ENCODE measurements around the gene LIX1L.

Gene LIX1L

GRCh38 chr1:145957443-145958319 lies at the start of gene LIX1L:
Gene LIX1L, minus strand, starts transcription at chr1:145958017. Its CDS starts 90 bp downstream, at chr1:145957927.
- peak; percentile 97 for DNase-seq (ENCODE audit: low read depth)

GRCh38 chr1:146001709-146002108 lies 43.9 kb upstream of the LIX1L start:
- DNase-seq (ENCODE audit: low read depth), result no peak

GRCh38 chr1:145999321-146000024 lies 41.7 kb upstream of the LIX1L start:
- DNase-seq (ENCODE audit: low read depth), result no peak

GRCh38 chr1:145997718-145998023 lies 39.9 kb upstream of the LIX1L start:
- no peak for DNase-seq (ENCODE audit: low read depth)

GRCh38 chr1:145997016-145997717 lies 39.4 kb upstream of the LIX1L start:
- no peak for DNase-seq (ENCODE audit: low read depth)

- peak; percentile 98 for DNase-seq (ENCODE audit: low read depth)
Observed at GRCh38 chr1:145996433-145997015, 38.7 kb upstream of the LIX1L start, which contains the start of gene TXNIP. Gene TXNIP, minus strand, starts transcription at chr1:145996579. Its CDS starts 313 bp downstream, at chr1:145996266.

GRCh38 chr1:145995964-145996432 lies 38.2 kb upstream of the LIX1L start:
- no peak for DNase-seq (ENCODE audit: low read depth)

GRCh38 chr1:145995148-145995881 lies 37.5 kb upstream of the LIX1L start:
- no peak for DNase-seq (ENCODE audit: low read depth)

- DNase-seq (ENCODE audit: low read depth), result no peak
Observed at GRCh38 chr1:145994391-145995120, 36.7 kb upstream of the LIX1L start.

- DNase-seq (ENCODE audit: low read depth), result no peak
Observed at GRCh38 chr1:145993618-145994390, 36.0 kb upstream of the LIX1L start.

GRCh38 chr1:145992958-145993617 lies 35.3 kb upstream of the LIX1L start:
- DNase-seq (ENCODE audit: low read depth), result no peak

GRCh38 chr1:145992502-145992936 lies 34.7 kb upstream of the LIX1L start:
- DNase-seq (ENCODE audit: low read depth), result no peak

GRCh38 chr1:145991735-145992412 lies 34.1 kb upstream of the LIX1L start:
- DNase-seq (ENCODE audit: low read depth), result no peak

GRCh38 chr1:145990249-145990855 lies 32.5 kb upstream of the LIX1L start:
- DNase-seq (ENCODE audit: low read depth), result no peak

- DNase-seq (ENCODE audit: low read depth), result no peak
Observed at GRCh38 chr1:145988773-145989172, 31.0 kb upstream of the LIX1L start.

- no peak for DNase-seq (ENCODE audit: low read depth)
Observed at GRCh38 chr1:145987926-145988325, 30.1 kb upstream of the LIX1L start.

GRCh38 chr1:145986551-145986950 lies 28.7 kb upstream of the LIX1L start:
- DNase-seq (ENCODE audit: low read depth), result no peak

Data from stromal cell of bone marrow (primary cell).